LHCN-M2 (cell line): ENCODE data around the gene AKT3. TPM values are rescaled to one million over a fixed set of nuclear protein-coding genes. Genes with fewer than 3 reads are reported as not detected.

Experiments
- DNase-seq: peaks from one replicate; pipeline ENCODE4 v3.0.0-alpha.2; 2012; ENCODE audit warnings: low read depth
- total RNA-seq: library from RNA; depleted of rRNA; stranded (reverse); fragments of >200 nt; gene quantifications from 2 replicates; pipeline ENCODE4 v1.2.3, GENCODE V29; 2014

AKT3 gene
- total RNA-seq, 1 experiment from 2014 or later, result 12.2 TPM

DNA sequence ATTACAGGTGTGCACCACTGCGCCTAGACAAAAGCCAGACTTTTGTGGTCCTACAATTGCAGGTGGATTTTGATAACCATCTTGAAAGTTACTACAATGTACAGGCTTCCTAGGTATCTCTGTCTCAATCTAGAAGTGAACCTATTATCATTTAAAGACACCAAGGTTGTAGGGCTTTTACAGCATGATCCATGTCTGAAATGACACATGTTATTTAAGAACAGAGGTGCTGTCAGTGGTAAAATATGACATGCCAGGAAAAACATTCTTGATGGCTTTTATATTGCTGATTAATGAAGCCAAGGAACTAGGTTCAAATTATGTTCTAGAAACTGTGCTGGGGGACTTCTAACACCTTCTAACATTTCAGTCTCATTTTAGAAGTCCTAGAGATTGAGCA, 341.1 kb downstream of the AKT3 start:
- DNase-seq, result no peak

DNA sequence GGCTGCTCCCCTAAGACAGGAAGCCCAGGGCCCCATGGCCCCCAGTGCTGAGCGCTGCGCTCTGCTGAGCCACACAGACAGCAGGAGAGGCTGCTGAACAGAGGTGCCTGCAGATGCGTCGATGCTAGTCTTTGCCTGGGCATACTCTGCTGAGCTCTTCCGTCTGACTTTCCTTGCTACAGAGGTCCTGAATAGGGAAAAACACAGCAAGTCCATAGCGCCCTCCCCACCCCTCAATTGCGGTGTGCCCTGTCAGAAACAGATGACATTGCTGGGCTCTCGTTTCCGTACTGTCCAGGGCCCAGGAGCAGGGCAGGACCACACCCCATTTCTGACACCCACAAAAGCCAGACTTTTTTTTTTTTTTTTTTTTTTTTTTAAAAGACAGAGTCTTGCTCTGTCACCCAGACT, 341.7 kb downstream of the AKT3 start:
- DNase-seq, result no peak

DNA sequence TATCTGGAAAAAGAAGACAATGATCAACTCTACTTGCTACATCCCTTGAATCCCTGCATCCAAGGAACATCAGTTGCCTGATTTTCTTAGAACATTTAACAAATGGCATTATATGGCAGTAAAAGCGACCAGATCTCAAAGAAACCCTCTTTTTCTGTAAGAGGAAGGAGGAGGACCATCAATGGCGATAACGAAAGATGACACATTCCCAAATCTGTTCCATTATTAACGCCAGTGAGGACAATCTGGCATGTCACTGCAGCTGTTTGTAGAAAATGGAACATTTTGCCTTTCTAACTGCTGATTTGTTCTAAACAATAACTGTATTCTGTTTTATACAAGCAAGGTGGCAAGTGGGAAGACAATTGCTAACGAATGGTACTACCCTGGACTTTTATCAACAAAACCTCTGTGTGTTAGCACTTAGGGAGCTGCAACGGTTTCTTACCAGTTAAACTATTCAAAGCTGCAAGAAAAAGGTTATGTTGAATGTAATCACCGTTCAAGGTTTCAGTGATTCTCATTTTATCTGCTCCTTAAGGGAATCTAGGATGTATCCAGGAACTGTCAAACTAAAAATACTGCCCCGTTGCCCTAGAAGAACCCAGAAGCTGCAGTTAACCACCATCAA, 342.3 kb downstream of the AKT3 start:
- DNase-seq, result no peak

DNA sequence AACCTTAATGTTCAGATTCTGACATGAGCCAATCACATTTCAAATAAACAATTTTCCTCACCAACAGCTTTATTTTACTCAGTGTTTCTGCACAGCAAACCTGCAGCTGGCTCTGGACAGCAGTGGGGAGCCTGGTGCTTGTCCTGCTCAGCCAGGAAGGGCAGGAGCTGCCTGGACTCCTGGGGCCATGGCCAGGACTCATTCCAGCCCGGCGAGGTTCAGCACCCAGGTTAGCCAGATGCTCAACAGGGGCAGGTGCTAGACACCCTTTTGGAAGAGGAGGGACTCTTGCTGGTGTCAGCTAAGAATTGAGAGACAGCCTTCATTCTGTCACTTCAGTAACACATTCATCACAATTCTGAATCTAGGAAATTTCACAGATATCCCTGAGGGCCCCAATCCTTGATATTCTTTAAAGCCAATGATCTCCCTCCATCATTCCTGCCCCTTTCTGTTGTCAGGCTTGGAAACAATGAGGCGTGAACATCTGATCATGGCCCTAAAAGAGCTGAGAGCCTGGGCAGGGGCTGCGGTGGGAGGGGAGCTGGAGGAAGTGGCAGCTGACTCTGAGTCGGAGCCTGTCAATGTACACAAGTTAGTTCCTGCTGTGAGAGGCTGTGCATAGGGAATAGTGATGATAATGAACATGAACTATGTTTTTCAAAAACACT, 342.9 kb downstream of the AKT3 start:
- no peak for DNase-seq

DNA sequence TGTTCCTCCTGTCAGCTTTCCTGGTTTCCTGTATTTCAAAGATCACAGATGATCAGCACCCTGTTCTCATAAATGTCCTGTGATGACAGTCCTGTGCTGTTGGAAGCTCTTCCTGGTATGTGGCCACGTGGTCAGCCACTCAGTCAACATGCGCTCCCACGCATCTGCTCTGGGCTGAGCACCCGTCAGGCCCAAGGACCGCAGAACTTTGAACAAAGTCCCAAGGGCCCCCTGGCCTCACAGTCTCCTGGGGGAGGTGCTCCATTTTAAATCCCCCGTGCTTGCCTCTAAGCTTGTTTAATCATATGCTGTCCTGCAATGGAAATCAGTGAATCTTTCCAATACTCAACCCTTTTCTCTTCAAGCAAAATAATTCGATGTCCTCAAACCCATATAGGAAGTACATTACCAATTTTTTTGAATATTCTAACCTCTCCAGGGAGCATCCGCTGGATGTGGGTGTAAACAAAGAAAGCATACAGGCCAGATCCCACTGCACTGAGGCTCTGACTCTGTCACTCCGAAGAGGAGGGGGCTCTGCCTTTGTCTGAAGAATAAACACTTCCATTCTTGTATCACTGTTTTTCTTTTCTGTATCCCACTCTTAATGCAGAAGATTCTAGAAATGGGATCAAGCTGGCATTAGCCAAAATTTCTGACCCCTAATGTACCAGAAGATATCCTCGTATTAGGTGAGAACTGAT, 343.9 kb downstream of the AKT3 start:
- DNase-seq, result no peak

DNA sequence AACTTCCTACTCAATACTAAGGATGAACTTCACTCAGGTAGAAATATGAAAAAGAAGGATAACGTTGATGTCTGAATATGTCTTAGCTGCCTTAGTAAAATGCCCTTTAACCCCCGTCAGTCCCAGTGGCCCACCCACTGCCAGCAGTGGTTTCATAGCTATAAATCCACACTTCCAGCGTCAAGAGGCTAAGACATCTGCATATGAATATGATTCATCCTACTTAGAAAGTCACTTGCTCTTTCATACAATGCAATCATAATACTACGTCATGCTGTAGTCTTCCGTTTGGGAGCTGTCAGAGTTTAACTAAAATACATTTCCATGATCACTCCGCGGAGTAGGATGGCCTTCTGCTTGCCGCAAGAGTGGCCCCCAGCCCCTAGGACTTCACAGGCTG, 346.9 kb downstream of the AKT3 start:
- DNase-seq, result no peak

DNA sequence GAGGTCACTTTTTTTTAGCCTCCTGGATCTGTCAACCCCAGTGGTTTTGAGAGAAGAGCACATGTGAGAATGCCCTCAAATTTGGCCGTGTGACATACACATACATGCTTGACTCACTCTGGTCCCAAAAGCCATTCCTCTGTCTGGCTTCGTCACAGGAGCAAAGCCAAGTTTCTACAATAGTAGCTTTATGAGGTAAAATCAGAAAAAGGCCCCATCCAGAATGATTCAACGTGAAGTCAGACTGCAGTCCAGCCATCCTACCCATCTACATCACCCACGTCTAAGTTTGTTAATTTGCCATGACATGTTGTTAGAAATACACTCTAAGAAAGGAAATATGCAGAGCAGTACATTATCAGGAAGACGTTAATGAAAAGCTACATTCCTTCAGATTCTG, 349.0 kb downstream of the AKT3 start:
- peak; percentile 65 for DNase-seq

DNA sequence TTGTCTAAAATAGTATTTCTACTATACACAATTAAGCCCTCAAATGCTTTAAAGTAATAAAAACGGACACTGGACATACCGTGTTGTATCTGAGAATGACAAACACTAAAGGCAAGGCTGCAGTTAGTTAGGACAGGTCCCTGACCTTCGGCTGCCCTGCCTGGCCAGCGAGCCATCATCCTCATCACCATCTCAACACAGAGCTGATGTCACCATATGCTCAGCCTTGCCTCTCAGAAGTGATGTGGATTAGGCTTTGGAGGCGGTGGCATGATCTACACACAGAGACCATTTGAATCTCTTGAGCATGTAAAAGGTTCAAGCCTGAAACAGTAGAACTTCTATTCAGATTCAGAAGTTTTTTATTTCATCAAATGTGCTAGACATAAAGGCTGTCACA, 349.5 kb downstream of the AKT3 start:
- no peak for DNase-seq

DNA sequence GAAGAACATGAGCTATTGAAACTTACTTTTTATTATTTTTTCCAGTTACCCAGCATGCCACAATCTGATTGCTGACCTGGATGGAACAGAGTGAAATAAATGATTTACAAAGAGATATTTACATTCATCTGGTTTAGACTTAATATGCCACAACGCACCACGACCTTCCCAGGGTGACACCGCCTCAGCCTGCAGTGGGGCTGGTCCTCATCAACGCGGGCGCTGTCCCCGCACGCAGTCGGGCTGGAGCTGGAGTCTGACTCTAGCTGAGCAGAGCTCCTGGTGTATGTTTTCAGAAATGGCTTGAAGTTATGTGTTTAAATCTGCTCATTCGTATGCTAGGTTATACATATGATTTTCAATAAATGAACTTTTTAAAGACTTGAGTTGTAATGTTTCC, 350.3 kb downstream of the AKT3 start:
- no peak for DNase-seq

DNA sequence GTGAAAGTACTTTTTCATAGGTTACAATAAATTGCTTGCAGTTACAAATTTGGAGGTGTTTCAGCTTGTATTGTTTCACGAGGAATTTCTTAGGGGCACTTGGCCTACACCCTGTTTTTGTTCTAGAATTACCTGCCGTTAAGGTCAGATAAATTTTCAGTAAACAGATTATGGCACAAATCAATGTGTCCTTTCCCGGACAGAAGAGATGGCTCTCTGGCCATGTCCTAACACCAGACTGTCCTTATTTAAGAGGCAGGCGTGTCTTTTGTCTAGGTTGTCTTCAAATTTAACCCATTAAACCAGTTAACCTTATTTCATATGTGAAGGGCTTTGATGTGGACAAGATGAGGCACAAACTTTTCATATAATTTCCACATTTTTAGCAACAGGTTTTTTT, 350.8 kb downstream of the AKT3 start:
- no peak for DNase-seq

DNA sequence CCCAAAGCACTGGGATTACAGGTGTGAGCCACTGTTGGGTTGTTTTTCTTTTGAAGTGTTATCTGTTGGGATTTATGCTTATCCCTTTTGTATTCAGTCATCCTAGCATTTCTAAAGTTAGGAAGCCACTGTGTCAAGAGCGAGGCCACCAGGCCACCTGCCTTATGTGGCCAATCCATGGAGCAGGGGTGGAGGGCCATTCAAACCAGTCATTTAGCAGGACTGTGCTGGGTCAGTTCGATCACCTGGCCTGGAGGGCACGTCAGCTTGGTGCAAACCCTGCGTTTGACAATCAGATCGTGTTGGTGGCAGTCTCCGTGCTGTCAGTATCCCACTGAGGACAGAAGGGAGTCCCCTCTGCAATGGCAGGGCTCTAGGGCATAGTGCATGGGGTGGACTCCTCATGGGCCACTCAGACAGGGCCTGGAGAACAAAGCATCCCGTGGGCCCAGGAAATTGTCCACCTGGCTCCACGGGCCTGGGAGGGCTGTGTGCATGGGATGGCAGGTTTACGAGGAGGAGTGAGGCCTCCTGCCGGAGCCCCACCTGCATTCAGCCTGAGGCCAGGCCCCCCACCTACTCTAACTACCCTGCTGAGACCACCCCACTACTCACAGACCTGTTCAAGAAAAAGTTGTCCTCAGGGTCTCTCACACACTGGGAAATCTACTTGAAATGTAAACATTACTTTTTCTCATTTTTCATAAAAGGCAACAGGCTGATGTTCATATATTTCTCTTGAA, 351.9 kb downstream of the AKT3 start:
- DNase-seq, result no peak

DNA sequence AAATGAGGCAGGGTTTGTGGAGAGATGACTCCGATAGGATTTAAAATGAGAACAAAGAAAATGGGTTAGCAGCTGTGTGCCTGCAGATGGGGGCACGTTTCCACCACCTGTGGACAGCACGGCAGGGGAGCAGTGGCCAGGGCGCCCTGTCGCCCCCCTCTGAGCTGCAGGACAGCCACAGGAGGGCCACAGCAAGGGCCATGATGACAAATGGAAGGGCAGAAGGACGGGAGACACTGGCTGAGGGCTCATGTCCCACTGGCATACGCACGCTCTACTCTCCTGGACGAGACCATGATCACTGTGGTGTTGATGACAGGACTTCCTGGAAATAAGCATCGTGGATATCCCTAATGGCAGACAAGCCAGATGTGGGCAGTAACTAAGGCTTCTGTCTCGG, 353.2 kb downstream of the AKT3 start:
- DNase-seq, result no peak

DNA sequence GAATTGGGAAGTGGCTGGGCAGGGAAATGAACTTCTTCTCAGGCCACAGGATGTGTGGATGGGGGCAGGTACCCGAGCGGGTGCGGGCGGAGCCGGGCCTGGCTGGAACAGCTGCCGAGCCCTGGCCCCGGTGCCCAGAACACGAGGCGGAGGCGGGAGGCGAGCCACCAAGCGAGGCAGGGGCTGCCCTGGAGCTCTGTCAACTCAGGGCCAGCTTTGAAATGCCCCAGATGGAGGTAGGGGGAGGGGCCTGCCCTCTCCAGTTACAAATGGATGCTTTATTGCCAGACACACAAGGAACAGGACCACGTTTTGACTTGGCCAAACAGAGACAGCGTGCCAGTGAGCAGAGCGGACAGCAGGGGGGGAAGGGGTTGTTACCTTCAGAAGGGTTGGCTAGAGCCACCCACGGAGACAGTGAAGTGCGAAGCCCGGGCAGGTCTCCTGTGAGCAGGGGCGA, 353.8 kb downstream of the AKT3 start:
- DNase-seq, result no peak

DNA sequence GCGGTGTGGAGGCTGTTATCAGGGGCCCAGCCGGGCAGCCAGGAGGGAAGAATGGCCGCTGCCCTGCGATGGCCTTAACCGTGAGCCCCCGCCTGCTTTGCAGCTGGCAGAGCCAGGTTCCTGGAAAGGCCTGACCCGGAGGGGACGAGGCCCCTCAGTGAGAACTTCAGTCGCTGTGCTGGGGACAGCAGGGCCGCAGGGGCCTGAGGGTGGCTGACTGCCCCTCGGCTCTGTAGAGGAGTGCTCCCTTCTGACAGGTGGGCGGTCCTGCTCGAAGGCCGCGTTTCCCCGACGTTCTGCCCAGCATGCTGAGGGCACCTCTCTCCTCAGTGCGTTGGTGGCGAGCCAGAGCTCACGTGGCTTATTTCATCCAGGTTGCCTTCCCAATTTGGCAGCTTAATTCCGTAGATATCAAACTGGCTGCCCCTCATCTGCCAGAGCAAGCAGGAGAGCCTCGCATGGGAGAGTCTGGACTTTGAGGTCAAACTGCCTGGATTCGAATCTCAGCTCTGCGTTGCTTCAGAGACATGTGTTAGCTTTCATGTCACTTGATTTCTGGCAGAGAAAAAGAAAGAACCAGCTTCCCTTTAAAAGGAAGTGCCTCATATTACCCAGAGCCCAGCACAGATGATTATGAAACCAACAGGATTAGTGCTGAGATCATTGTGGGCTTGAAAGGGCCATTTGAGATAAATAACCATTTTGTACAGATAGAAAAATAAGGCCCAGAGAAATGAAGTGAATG, 354.4 kb downstream of the AKT3 start:
- DNase-seq, result peak; percentile 61

DNA sequence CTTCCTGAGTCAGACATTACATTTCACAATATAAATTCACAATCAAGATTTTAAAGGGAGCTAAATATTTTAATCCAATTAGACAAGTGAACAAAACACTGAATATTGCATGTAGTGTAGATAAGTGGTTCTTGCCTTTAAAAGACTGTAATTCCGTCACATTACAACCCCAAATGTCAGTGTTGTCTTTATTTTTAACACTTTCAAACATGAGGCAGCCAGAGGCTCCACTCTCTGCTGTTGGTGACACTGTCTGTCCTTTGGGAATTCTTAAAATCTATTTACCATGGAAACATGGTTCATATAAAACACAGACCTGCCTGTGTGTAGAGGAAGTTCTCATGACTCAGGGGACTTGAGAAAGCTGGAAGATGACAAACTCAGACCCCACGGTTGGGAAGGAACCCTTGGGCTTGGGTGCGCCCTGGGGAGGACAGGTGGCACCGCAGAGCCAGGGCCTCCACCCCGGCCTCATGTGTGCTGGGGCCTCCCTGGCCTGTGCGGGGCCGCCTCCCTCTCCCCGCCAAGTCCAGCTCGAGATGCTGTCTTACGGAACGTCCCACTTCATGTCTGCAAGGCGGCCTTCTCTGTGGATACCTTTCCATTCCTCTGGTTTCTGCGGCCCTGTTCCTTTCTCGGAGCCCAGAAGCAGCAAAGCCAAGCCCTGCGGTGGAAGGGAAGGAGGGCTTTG, 355.2 kb downstream of the AKT3 start:
- no peak for DNase-seq

DNA sequence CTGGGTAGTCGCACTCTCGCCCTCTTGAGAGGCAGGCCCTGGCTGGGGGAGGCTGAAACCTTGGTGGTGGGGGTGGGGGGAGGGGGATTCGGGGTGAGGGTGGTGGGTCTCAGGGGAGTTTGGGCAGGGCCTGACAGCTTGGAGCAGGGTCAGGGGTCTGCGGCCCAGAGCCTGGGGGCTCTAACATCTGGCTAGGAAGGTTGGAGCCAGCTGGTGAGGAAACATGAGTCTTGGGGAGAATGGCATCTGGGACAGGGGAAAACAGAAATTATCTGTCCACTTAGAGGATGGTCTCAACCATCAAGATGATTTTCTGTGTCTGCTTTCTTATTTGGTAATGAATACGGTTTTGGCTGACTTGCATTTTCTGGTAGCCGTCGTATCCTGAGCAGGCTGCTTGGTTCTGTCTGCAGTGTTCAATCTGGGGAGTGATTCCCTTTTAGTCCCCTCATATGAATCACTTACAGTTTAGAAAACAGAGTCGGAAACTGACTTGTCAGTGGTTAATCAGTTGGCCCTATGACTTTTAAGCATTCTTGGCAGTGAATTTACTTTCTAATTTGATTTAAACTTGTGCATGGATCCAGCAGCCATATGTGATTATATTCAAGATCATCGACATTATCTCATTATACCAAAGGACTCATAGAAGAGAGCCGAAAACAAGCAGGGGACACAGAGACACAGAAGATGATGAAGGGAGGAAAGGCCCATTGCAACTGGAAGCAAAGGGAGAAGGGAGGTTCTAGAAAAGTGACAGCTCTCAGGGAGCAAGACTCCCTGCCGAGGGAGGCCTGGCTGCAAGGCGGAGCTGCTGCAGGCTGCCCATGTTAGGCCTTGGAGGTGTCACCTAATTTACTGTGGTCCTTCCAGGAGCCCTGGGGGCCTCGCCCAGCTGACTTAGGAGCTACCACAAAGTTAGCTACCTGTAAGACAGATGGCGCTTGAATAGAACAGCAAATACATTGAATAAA, 356.6 kb downstream of the AKT3 start:
- no peak for DNase-seq

DNA sequence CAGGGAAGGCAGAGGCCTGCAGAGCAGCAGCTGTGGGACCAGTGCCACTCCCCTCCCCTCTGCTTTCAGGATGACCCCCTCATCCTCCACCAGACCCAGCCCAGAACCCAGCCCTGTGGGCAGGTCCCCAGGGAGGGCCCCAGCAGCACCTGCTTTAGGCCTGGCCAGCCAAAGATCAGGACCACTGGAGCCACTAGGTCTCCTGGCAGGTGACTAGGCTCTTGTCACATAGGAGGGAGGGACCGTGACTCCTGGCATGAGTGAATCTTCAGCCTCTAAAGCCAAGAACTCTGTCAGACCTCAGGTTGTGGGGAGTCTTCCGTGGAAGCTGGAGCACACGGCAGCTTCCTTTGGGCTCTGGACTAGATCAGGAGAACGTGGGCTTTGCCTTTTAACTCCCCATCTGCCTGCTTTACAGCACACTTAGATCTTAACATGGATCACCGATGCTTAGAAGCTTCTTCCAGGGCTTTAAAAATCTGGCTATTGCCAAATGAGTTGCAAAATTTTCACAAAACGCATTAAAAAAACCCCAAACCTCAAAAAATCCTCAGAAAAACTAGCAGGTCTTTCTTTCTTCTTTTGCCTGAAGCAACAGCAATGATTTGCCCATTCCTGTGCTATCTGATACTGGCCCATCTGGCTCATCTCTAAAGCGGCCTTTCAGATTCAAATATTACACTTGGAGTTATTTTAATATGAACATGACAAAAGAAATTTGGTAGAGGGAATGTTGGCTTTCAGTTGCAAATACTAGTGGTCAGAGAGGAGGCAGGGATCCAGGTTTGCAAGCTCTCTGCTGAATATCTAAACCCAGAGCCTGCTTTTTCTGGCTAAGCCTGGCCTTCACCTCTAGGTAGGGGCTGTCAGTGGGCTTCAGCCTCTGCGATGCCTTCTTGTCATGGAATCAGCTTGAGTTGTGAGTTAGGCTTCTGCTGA, 359.0 kb downstream of the AKT3 start:
- DNase-seq, result no peak
